T47D (cell line): ENCODE results near the gene PNPLA2.

ENCODE experiments used
- DNase-seq, 2 experiments: peaks; one replicate each; pipeline versions ENCODE4 v3.0.0 to v3.0.0-alpha.2; 2011 to 2012; ENCODE audit warnings: low read depth in 1 of 2, low spot score in 1 of 2
- JUND ChIP-seq: IDR thresholded peaks from 2 replicates; pipeline ENCODE4 v1.6.1; 2012; ENCODE audit warnings: low read depth
- in situ Hi-C: cut with HindIII; loops from 2 replicates; pipeline ENCODE4 v1.10.0; 2016; ENCODE audit warnings: low sequenced_read_pairs, low pct_unique_long_range_greater_than_20kb

PNPLA2 gene

GRCh38 chr11:804599-804964, 14.1 kb upstream of the PNPLA2 start:
- in situ Hi-C loops: no loop called here
- TF ChIP-seq JUND: no peak
- no peak for DNase-seq

GRCh38 chr11:808427-809286, 10.1 kb upstream of the PNPLA2 start:
- DNase-seq: no peak
- in situ Hi-C loops: no loop called here
- no peak for TF ChIP-seq JUND

- in situ Hi-C loops: no loop called here
- TF ChIP-seq JUND: no peak
- peak; percentile 85 to 96 for DNase-seq
Observed at GRCh38 chr11:809287-810039, 9.3 kb upstream of the PNPLA2 start, which contains the start of gene RPLP2. RPLP2 (plus strand) TSS chr11:809967; CDS start chr11:810235, 268 bp downstream.

- no peak for DNase-seq
- in situ Hi-C loops: no loop called here
- TF ChIP-seq JUND: no peak
Observed at GRCh38 chr11:810040-810567, 8.6 kb upstream of the PNPLA2 start.

GRCh38 chr11:811446-812245, 7.1 kb upstream of the PNPLA2 start:
- peak in 1 of 2 experiments; percentile 49 for DNase-seq
- in situ Hi-C loops: no loop called here
- no peak for TF ChIP-seq JUND

- no peak for TF ChIP-seq JUND
- no peak for DNase-seq
- in situ Hi-C loops: no loop called here
Observed at GRCh38 chr11:812390-812789, 6.3 kb upstream of the PNPLA2 start.

- in situ Hi-C loops: no loop called here
- no peak for TF ChIP-seq JUND
- no peak for DNase-seq
Observed at GRCh38 chr11:813072-813455, 5.7 kb upstream of the PNPLA2 start.

- in situ Hi-C loops: no loop called here
- no peak for TF ChIP-seq JUND
- no peak for DNase-seq
Observed at GRCh38 chr11:813456-814096, 5.1 kb upstream of the PNPLA2 start.

- no peak for TF ChIP-seq JUND
- no peak for DNase-seq
- in situ Hi-C loops: no loop called here
Observed at GRCh38 chr11:815675-816432, 2.9 kb upstream of the PNPLA2 start.

GRCh38 chr11:816433-816779, 2.3 kb upstream of the PNPLA2 start:
- in situ Hi-C loops: no loop called here

GRCh38 chr11:819129-819931, 616 bp downstream of the PNPLA2 start:
- DNase-seq: peak in 1 of 2 experiments; percentile 88
- no peak for TF ChIP-seq JUND
- in situ Hi-C loops: no loop called here

More at GRCh38 chr11:816433-816779, 2.3 kb upstream of the PNPLA2 start:
- TF ChIP-seq JUND: no peak
- no peak for DNase-seq
